Right renal pelvis (tissue), 4 donors: ENCODE data around the gene VPS13D. TPM values are rescaled to one million over a fixed set of nuclear protein-coding genes. Genes with fewer than 3 reads are reported as not detected.
A peak's percentile ranks its signal among the peaks of the same experiment; 100 is the strongest.

Source experiments
- DNase-seq, 4 donors: peaks; one replicate each; pipeline ENCODE4 v3.0.0-alpha.2; 2013; ENCODE audit warnings: low read depth in 4 of 4, low spot score in 3 of 4, missing footprints in 1 of 4
- polyA plus RNA-seq, 4 donors: library from polyadenylated mRNA; unstranded; fragments of 120-200 nt; gene quantifications; one replicate each; pipeline ENCODE4 v1.2.1, GENCODE V29; 2013; ENCODE audit not compliant: insufficient read length in 4 of 4

The VPS13D gene
- polyA plus RNA-seq, 4 donors, result 24.2 to 27.8 (median 26.3) TPM

GRCh38 chr1:12477936-12478611 is 248.2 kb downstream of the VPS13D start:
- peak; percentile 93 to 97 (median 96) for DNase-seq

GRCh38 chr1:12478612-12478985 is 248.8 kb downstream of the VPS13D start:
- no peak for DNase-seq

- DNase-seq, result no peak
These were observed 249.5 kb downstream of the VPS13D start for GRCh38 chr1:12479311-12479710.

GRCh38 chr1:12480041-12480440 is 250.2 kb downstream of the VPS13D start:
- DNase-seq, result no peak

- DNase-seq, result no peak
These were observed 251.0 kb downstream of the VPS13D start for GRCh38 chr1:12480748-12481362.

GRCh38 chr1:12481928-12482327 is 252.1 kb downstream of the VPS13D start:
- DNase-seq, result no peak

GRCh38 chr1:12482988-12483387 is 253.2 kb downstream of the VPS13D start:
- no peak for DNase-seq

GRCh38 chr1:12485231-12486058 is 255.6 kb downstream of the VPS13D start:
- no peak for DNase-seq

GRCh38 chr1:12486059-12486341 is 256.2 kb downstream of the VPS13D start:
- DNase-seq, result no peak

GRCh38 chr1:12486401-12487005 is 256.7 kb downstream of the VPS13D start:
- no peak for DNase-seq

GRCh38 chr1:12487520-12487919 is 257.7 kb downstream of the VPS13D start:
- DNase-seq, result no peak

GRCh38 chr1:12488666-12489354 is 259.0 kb downstream of the VPS13D start:
- no peak for DNase-seq

- DNase-seq, result no peak
These were observed 260.8 kb downstream of the VPS13D start for GRCh38 chr1:12490532-12491142.

- DNase-seq, result no peak
These were observed 261.8 kb downstream of the VPS13D start for GRCh38 chr1:12491656-12492055.

- no peak for DNase-seq
These were observed 265.9 kb downstream of the VPS13D start for GRCh38 chr1:12495725-12496124.

- DNase-seq, result no peak
These were observed 266.5 kb downstream of the VPS13D start for GRCh38 chr1:12496154-12496961.

- DNase-seq, result no peak
These were observed 269.9 kb downstream of the VPS13D start for GRCh38 chr1:12499539-12500240.

- DNase-seq, result no peak
These were observed 271.8 kb downstream of the VPS13D start for GRCh38 chr1:12501661-12502060.
